Measurements from ENCODE around the gene TXK.

- TF ChIP-seq RAD21 (IDR thresholded peaks at IDR 0.05; ENCODE audit: low read length) (no peak), CTCF (IDR thresholded peaks at IDR 0.05) (no peak), TAF1 (IDR thresholded peaks at IDR 0.05; ENCODE audit: borderline replicate concordance, low read depth, low read length) (no peak), IRF3 (IDR thresholded peaks at IDR 0.05; ENCODE audit: low read depth, low read length) (no peak), ELF1 (IDR thresholded peaks at IDR 0.05) (no peak), SMC3 (IDR thresholded peaks at IDR 0.05; ENCODE audit: low read depth, low read length) (no peak)
Observed at GRCh38 chr4:48039561-48039960, 94.5 kb downstream of the TXK start.
